Keratinocyte (primary cell): ENCODE data around the gene CHMP4B.

ENCODE experiments used
- EZH2 ChIP-seq: IDR thresholded peaks from one replicate; pipeline ENCODE4 v1.6.1; 2012; ENCODE audit warnings: inconsistent platforms, mild to moderate bottlenecking, low read length, moderate library complexity
- TF ChIP-seq, protein P1 (sequence below), 3 experiments: IDR thresholded peaks in 1 of 3; conservative IDR thresholded peaks in 1 of 3; optimal IDR thresholded peaks in 1 of 3; 2 replicates in 2 of 3; 3 replicates in 1 of 3; pipeline versions ENCODE3 to v1.5.1; 2011; ENCODE audit warnings: low read length in 3 of 3, mild to moderate bottlenecking in 3 of 3, moderate library complexity in 2 of 3, control low read depth in 1 of 3, inconsistent platforms in 1 of 3; ENCODE audit not compliant: insufficient read depth in 2 of 3; ENCODE audit errors: extremely low read depth in 1 of 3

GRCh38 chr20:33890557-33890956 is 79.4 kb downstream of the CHMP4B start:
- TF ChIP-seq, protein P1, sequence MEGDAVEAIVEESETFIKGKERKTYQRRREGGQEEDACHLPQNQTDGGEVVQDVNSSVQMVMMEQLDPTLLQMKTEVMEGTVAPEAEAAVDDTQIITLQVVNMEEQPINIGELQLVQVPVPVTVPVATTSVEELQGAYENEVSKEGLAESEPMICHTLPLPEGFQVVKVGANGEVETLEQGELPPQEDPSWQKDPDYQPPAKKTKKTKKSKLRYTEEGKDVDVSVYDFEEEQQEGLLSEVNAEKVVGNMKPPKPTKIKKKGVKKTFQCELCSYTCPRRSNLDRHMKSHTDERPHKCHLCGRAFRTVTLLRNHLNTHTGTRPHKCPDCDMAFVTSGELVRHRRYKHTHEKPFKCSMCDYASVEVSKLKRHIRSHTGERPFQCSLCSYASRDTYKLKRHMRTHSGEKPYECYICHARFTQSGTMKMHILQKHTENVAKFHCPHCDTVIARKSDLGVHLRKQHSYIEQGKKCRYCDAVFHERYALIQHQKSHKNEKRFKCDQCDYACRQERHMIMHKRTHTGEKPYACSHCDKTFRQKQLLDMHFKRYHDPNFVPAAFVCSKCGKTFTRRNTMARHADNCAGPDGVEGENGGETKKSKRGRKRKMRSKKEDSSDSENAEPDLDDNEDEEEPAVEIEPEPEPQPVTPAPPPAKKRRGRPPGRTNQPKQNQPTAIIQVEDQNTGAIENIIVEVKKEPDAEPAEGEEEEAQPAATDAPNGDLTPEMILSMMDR (optimal IDR thresholded peaks at IDR 0.05 in 1 of 3, IDR thresholded peaks at IDR 0.05 in 1 of 3, conservative IDR thresholded peaks at IDR 0.05 in 1 of 3; ENCODE audit: extremely low read depth in 1 of 3, insufficient read depth in 2 of 3, low read length in 3 of 3) = no peak
- TF ChIP-seq EZH2 = no peak
